ENCODE data around the gene GNB1. TPM values are rescaled to one million over a fixed set of nuclear protein-coding genes. Genes with fewer than 3 reads are reported as not detected.

Gene GNB1
- total and polyA plus RNA-seq, 8 donors, result 49.6 to 195 (median 125) TPM

DNA sequence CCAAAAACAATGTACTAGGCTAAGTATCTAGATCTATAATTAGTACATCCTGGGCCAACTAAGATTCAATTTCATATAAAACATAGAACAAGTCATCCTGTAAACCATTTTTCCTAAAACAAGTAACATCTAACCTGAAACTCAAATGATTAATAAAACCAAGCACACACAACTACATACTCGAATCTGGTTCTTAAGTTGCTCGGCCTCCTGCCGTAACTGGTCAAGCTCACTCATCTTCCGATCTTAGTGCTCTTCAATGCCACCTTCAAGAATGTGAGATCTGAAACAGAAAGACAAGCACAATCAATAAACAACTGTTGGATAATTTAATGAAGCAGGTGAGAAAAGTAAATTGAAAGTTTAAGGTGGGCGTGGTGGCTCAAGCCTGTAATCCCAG, 65.7 kb downstream of the GNB1 start:
- 85 to 94% (median 90%) methylated on average over 5 of the region's 5 CpGs for WGBS, 5 donors
- TF ChIP-seq POLR2AphosphoS5 (IDR thresholded peaks at IDR 0.05), result no peak
- TF ChIP-seq EP300 (IDR thresholded peaks at IDR 0.05), result no peak
- TF ChIP-seq, protein P1, sequence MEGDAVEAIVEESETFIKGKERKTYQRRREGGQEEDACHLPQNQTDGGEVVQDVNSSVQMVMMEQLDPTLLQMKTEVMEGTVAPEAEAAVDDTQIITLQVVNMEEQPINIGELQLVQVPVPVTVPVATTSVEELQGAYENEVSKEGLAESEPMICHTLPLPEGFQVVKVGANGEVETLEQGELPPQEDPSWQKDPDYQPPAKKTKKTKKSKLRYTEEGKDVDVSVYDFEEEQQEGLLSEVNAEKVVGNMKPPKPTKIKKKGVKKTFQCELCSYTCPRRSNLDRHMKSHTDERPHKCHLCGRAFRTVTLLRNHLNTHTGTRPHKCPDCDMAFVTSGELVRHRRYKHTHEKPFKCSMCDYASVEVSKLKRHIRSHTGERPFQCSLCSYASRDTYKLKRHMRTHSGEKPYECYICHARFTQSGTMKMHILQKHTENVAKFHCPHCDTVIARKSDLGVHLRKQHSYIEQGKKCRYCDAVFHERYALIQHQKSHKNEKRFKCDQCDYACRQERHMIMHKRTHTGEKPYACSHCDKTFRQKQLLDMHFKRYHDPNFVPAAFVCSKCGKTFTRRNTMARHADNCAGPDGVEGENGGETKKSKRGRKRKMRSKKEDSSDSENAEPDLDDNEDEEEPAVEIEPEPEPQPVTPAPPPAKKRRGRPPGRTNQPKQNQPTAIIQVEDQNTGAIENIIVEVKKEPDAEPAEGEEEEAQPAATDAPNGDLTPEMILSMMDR (IDR thresholded peaks at IDR 0.05), result no peak
- no peak for TF ChIP-seq POLR2A (IDR thresholded peaks at IDR 0.05)
- intact Hi-C loops (cut with DNase I; ENCODE audit: low total_unique reads), result no loop called here

DNA sequence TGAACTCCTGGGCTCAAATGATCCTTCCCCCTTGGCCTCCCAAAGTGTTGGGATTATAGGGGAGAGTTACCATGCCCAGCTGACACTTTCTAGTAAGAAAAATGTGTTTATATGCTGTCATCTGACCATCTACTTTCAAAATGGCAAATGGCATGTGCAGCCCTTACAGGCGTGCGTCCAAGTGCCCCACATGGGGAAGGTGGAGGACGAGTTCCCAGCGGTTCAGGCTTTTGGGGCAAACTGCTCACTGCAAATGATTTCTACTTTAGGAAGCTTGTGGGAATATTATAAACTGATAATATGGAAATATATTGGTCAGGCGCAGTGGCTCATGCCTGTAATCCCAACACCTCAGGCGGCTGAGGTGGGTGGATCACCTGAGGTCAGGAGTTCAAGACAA, 71.1 kb downstream of the GNB1 start:
- DNase-seq, result no peak
- H3K36me3 ChIP-seq, result peaks cover 26 to 78% (median 74%) of the 10 kb centered on the region in 4 donors
- WGBS, 5 donors, result 92 to 98% (median 96%) methylated on average over 6 of the region's 6 CpGs
- intact Hi-C loops (cut with DNase I; ENCODE audit: low total_unique reads), result no loop called here
- peaks cover 0 to 6% (median 0%) of the 10 kb centered on the region in 4 donors for H3K4me1 ChIP-seq
- H3K27me3 ChIP-seq, result no peaks in the 10 kb centered on the region
- H3K4me3 ChIP-seq, result no peak overlapping the region
- H3K9me3 ChIP-seq, result no peaks in the 10 kb centered on the region
- no peak overlapping the region for H3K27ac ChIP-seq
- TF ChIP-seq EP300 (IDR thresholded peaks at IDR 0.05) (no peak), POLR2AphosphoS5 (IDR thresholded peaks at IDR 0.05) (no peak), POLR2A (IDR thresholded peaks at IDR 0.05) (no peak)
- TF ChIP-seq, protein P1 (IDR thresholded peaks at IDR 0.05), result no peak

More for the DNA sequence above, 65.7 kb downstream of the GNB1 start:
- Histone ChIP-seq H3K4me1 (peaks cover 0 to 37% (median 10%) of the 10 kb centered on the region in 4 donors), H3K27me3 (no peaks in the 10 kb centered on the region), H3K4me3 (no peak overlapping the region), H3K9me3 (no peaks in the 10 kb centered on the region), H3K36me3 (peaks cover 13 to 67% (median 56%) of the 10 kb centered on the region in 4 donors), H3K27ac (no peak overlapping the region)
- no peak for DNase-seq

DNA sequence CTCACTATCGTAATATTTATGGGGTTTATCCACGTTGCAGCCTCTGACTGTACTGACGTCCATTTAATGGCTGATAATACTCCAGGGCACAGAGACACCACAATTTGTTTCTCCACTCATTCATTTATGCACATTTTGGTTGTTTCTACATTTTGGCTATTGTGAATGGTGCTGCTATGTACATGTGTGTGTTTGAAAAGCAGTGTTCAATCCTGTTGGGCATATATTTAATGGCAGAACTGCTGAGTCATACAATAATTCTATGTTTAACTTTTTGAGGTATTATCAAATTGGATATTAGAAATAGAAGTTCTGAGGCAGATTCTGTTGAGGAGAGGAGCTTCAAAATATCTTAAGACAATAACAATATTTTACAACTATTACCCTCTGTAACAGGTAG, 73.7 kb downstream of the GNB1 start:
- intact Hi-C loops (cut with DNase I; ENCODE audit: low total_unique reads), result no loop called here
- TF ChIP-seq, protein P1 (IDR thresholded peaks at IDR 0.05), result no peak
- TF ChIP-seq POLR2A (IDR thresholded peaks at IDR 0.05) (no peak), EP300 (IDR thresholded peaks at IDR 0.05) (no peak), POLR2AphosphoS5 (IDR thresholded peaks at IDR 0.05) (no peak)
- Histone ChIP-seq H3K27ac (no peak overlapping the region), H3K36me3 (peaks cover 29 to 81% (median 74%) of the 10 kb centered on the region in 4 donors), H3K4me1 (no peaks in the 10 kb centered on the region), H3K27me3 (no peaks in the 10 kb centered on the region), H3K9me3 (no peaks in the 10 kb centered on the region), H3K4me3 (no peak overlapping the region)
- no peak for DNase-seq
- WGBS, 5 donors, result 60 to 83% (median 80%) methylated on average over 3 of the region's 3 CpGs

DNA sequence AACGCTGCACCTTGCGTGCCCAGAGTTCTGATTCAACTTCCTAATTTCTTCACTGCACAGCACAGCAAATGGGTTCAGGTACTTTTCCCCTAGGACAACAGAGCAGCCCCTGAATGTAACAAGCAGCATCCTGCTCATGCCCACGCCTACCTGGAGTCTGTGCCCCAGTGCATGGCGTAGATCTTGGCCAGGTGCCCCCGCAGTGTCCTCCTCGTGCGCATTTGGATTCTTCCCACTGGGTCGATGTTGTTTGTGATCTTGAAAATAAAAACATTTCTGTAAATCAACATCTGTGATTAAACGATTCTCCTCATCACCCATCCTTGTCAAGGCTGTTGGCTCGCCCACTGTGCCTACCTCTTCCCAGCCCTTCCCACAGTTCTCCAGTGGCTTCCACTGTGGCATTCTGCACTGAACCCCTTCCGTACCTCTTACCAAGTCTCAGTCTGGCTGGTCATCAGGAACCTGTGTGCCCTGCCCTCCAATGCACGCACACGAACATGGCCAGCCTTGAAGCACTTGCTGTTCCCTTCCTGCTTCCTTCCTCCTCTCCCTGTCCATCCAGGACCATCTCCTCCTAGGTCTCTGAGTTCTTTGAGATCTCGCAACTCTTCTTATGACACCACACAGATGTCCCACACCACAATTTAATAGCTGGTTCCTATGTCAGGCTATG, 75.1 kb downstream of the GNB1 start:
- Histone ChIP-seq H3K9me3 (no peaks in the 10 kb centered on the region), H3K27ac (no peak overlapping the region), H3K4me3 (no peak overlapping the region), H3K36me3 (peaks cover 32 to 82% (median 73%) of the 10 kb centered on the region in 4 donors), H3K27me3 (no peaks in the 10 kb centered on the region), H3K4me1 (no peaks in the 10 kb centered on the region)
- TF ChIP-seq, protein P1 (IDR thresholded peaks at IDR 0.05), result no peak
- TF ChIP-seq POLR2A (IDR thresholded peaks at IDR 0.05), result no peak
- no peak for TF ChIP-seq EP300 (IDR thresholded peaks at IDR 0.05)
- TF ChIP-seq POLR2AphosphoS5 (IDR thresholded peaks at IDR 0.05), result no peak
- WGBS, 5 donors, result 90 to 97% (median 92%) methylated on average over 14 of the region's 14 CpGs
- intact Hi-C loops (cut with DNase I; ENCODE audit: low total_unique reads), result no loop called here
- no peak for DNase-seq
